PC-3 (cell line): ENCODE data around the gene ZDHHC19. TPM values are rescaled to one million over a fixed set of nuclear protein-coding genes. Genes with fewer than 3 reads are reported as not detected.

ENCODE experiments used
- ATAC-seq: fragments of 200-7000 bp; cut with Tn5 transposase; 2 replicates; pipeline ENCODE4 v1.9.1; 2020; ENCODE audit warnings: mild to moderate bottlenecking, moderate library complexity
- BruUV-seq: library from RNA; stranded (reverse); fragments of 400-500 nt; replicated peaks from 2 replicates; lab custom pipeline; 2021; lab: Mats Ljungman, UMichigan
- CTCF ChIA-PET: fragments of 300-600 bp; sonication (Branson Sonifier 250); formaldehyde crosslinking; loops from one replicate; lab custom pipeline; 2022; ENCODE audit warnings: antibody characterized with exemption; lab: Charles Lee
- POLR2A ChIA-PET: fragments of 300-600 bp; sonication (Branson Sonifier 250); formaldehyde crosslinking; loops from one replicate; lab custom pipeline; 2022; ENCODE audit warnings: antibody characterized with exemption; ENCODE audit not compliant: unreplicated experiment; lab: Charles Lee
- DNase-seq: peaks from one replicate; pipeline ENCODE4 v3.0.0-alpha.2; 2015
- H2AFZ ChIP-seq: fragments of 300-600 bp; sonication (generic); 2 replicates; pipeline ENCODE4 v1.6.0; 2016; ENCODE audit warnings: antibody characterized with exemption, low read length
- H3F3A ChIP-seq: fragments of 300-600 bp; sonication (generic); one replicate; pipeline ENCODE4 v1.6.0; 2017; ENCODE audit warnings: antibody characterized with exemption, low read length, control low read depth, mild to moderate bottlenecking; ENCODE audit not compliant: unreplicated experiment
- H3K27ac ChIP-seq: fragments of 300-600 bp; sonication (generic); 2 replicates; pipeline ENCODE4 v1.5.1; 2016; ENCODE audit warnings: mild to moderate bottlenecking, low read length
- H3K27me3 ChIP-seq: fragments of 300-600 bp; sonication (generic); 2 replicates; pipeline ENCODE4 v1.6.1; 2016; ENCODE audit warnings: low read length, mixed read lengths
- H3K36me3 ChIP-seq: fragments of 300-600 bp; sonication (generic); 2 replicates; pipeline ENCODE4 v1.6.1; 2016; ENCODE audit warnings: low read depth, mixed run types, low read length, mixed read lengths
- H3K4me1 ChIP-seq: fragments of 300-600 bp; sonication (generic); 2 replicates; pipeline ENCODE4 v1.5.1; 2016; ENCODE audit warnings: low read length; ENCODE audit not compliant: insufficient read depth
- H3K4me2 ChIP-seq: fragments of 300-600 bp; sonication (generic); 2 replicates; pipeline ENCODE4 v1.6.0; 2016; ENCODE audit warnings: low read length
- H3K4me3 ChIP-seq: fragments of 300-600 bp; sonication (generic); 2 replicates; pipeline ENCODE4 v1.5.1; 2016; ENCODE audit warnings: mild to moderate bottlenecking, low read length, mixed read lengths
- H3K79me2 ChIP-seq: fragments of 300-600 bp; sonication (generic); 2 replicates; pipeline ENCODE4 v1.6.1; 2017; ENCODE audit warnings: low read length, mixed read lengths
- H3K9ac ChIP-seq: fragments of 300-600 bp; sonication (generic); 2 replicates; pipeline ENCODE4 v1.6.0; 2016; ENCODE audit warnings: mild to moderate bottlenecking, low read length
- H3K9me2 ChIP-seq: fragments of 300-600 bp; sonication (generic); replicated peaks from 2 replicates; pipeline ENCODE4 v1.6.1; 2016; ENCODE audit warnings: mixed run types, low read length, mixed read lengths
- H3K9me3 ChIP-seq: fragments of 300-600 bp; sonication (generic); 2 replicates; pipeline ENCODE4 v1.6.1; 2016; ENCODE audit warnings: low read length, mixed read lengths
- H4K20me1 ChIP-seq: fragments of 300-600 bp; sonication (generic); 2 replicates; pipeline ENCODE4 v1.6.1; 2016; ENCODE audit warnings: low read length, mixed read lengths
- CTCF ChIP-seq: fragments of 300-600 bp; sonication (generic); conservative IDR thresholded peaks from 2 replicates; pipeline ENCODE4 v1.5.1; 2017; ENCODE audit warnings: antibody characterized with exemption, low read depth, mild to moderate bottlenecking, low read length
- EZH2 ChIP-seq: fragments of 300-600 bp; sonication (generic); IDR thresholded peaks from one replicate; pipeline ENCODE4 v1.6.1; 2017; ENCODE audit warnings: antibody characterized with exemption, mild to moderate bottlenecking, low read length; ENCODE audit not compliant: unreplicated experiment
- EZH2phosphoT487 ChIP-seq: fragments of 300-600 bp; sonication (generic); IDR thresholded peaks from 2 replicates; pipeline ENCODE4 v1.6.1; 2018; ENCODE audit warnings: mild to moderate bottlenecking, antibody characterized with exemption, low read length, borderline replicate concordance
- intact Hi-C: fragments of 100-400 bp; cut with micrococcal nuclease; formaldehyde crosslinking; loops from 2 replicates; pipeline ENCODE4 v1.9.0; 2023
- total RNA-seq: library from RNA; depleted of rRNA; stranded (reverse); fragments of >200 nt; gene quantifications from 2 replicates; pipeline ENCODE4 v1.2.3, GENCODE V29; 2014; rRNA removed

The ZDHHC19 gene
- total RNA-seq, 1 experiment from 2014 or later = not detected

GRCh38 chr3:196150481-196150880 is 60.7 kb downstream of the ZDHHC19 start:
- DNase-seq (peak; percentile 23), ATAC-seq (peak; percentile 65)
- Histone ChIP-seq H4K20me1 (no peaks in the 10 kb centered on the region), H3F3A (no peaks in the 10 kb centered on the region), H3K27ac (no peak overlapping the region), H3K9me3 (no peaks in the 10 kb centered on the region), H2AFZ (no peak overlapping the region), H3K9ac (no peak overlapping the region), H3K79me2 (no peaks in the 10 kb centered on the region), H3K9me2 (no peaks in the 10 kb centered on the region), H3K27me3 (no peaks in the 10 kb centered on the region), H3K4me2 (no peak overlapping the region), H3K36me3 (no peaks in the 10 kb centered on the region), H3K4me1 (no peaks in the 10 kb centered on the region), H3K4me3 (no peak overlapping the region)
- ChIA-PET CTCF (no interaction called here), POLR2A (no interaction called here)
- BruUV-seq = no TSS peak
- TF ChIP-seq EZH2 = no peak
- TF ChIP-seq CTCF = no peak
- TF ChIP-seq EZH2phosphoT487 = no peak
- intact Hi-C loops = no loop called here

GRCh38 chr3:196149831-196150301 is 61.3 kb downstream of the ZDHHC19 start:
- H3F3A ChIP-seq = no peaks in the 10 kb centered on the region
- no peak for TF ChIP-seq EZH2phosphoT487
- TF ChIP-seq EZH2 = no peak
- TF ChIP-seq CTCF = no peak
- H3K9me2 ChIP-seq = no peaks in the 10 kb centered on the region
- no TSS peak for BruUV-seq
- no peaks in the 10 kb centered on the region for H3K36me3 ChIP-seq
- H3K9me3 ChIP-seq = no peaks in the 10 kb centered on the region
- no peak overlapping the region for H3K4me2 ChIP-seq
- H3K27me3 ChIP-seq = no peaks in the 10 kb centered on the region
- intact Hi-C loops = no loop called here
- H2AFZ ChIP-seq = no peak overlapping the region
- ChIA-PET CTCF (no interaction called here), POLR2A (no interaction called here)
- no peaks in the 10 kb centered on the region for H4K20me1 ChIP-seq
- DNase-seq = no peak
- H3K27ac ChIP-seq = no peak overlapping the region
- H3K9ac ChIP-seq = no peak overlapping the region
- ATAC-seq = peak; percentile 42
- no peaks in the 10 kb centered on the region for H3K4me1 ChIP-seq
- H3K4me3 ChIP-seq = no peak overlapping the region
- no peaks in the 10 kb centered on the region for H3K79me2 ChIP-seq

GRCh38 chr3:196149375-196149774 is 61.8 kb downstream of the ZDHHC19 start:
- intact Hi-C loops = no loop called here
- no peaks in the 10 kb centered on the region for H3K9me3 ChIP-seq
- DNase-seq (no peak), ATAC-seq (no peak)
- H4K20me1 ChIP-seq = no peaks in the 10 kb centered on the region
- POLR2A ChIA-PET = no interaction called here
- H3K27ac ChIP-seq = no peak overlapping the region
- BruUV-seq = no TSS peak
- no peaks in the 10 kb centered on the region for H3K27me3 ChIP-seq
- H3K4me2 ChIP-seq = no peak overlapping the region
- H3K4me3 ChIP-seq = no peak overlapping the region
- no peak overlapping the region for H2AFZ ChIP-seq
- H3K9me2 ChIP-seq = no peaks in the 10 kb centered on the region
- no peaks in the 10 kb centered on the region for H3K4me1 ChIP-seq
- no peak overlapping the region for H3K9ac ChIP-seq
- H3K36me3 ChIP-seq = no peaks in the 10 kb centered on the region
- TF ChIP-seq CTCF = no peak
- H3K79me2 ChIP-seq = no peaks in the 10 kb centered on the region
- CTCF ChIA-PET = no interaction called here
- H3F3A ChIP-seq = no peaks in the 10 kb centered on the region

Other genes starting within 250 kb of the ZDHHC19 start
- 272 and 287 TPM in 2 replicates for gene TFRC, start 129.3 kb downstream of the ZDHHC19 start, total RNA-seq
- gene SLC51A, start 5.1 kb upstream of the ZDHHC19 start, total RNA-seq = 9.7 and 10.0 TPM in 2 replicates
- gene PCYT1A, start 76.3 kb upstream of the ZDHHC19 start, total RNA-seq = 46.9 and 63.8 TPM in 2 replicates
- gene DYNLT2B, start 106.8 kb upstream of the ZDHHC19 start, total RNA-seq = 19.8 and 22.8 TPM in 2 replicates
- gene TM4SF19, start 127.0 kb upstream of the ZDHHC19 start, total RNA-seq = 1.1 and 5.2 TPM in 2 replicates
- gene UBXN7, start 221.0 kb upstream of the ZDHHC19 start, total RNA-seq = 10.2 and 10.5 TPM in 2 replicates